OCI-LY7 (cell line): Measurements from ENCODE around the gene TTC31. TPM values are rescaled to one million over a fixed set of nuclear protein-coding genes. Genes with fewer than 3 reads are reported as not detected.
"Not testable (repeated sequence)": the region's sequence is repeated elsewhere in the genome, so short reads cannot be mapped to it uniquely, and the experiment has no call there.

Experiments
- BruUV-seq: library from RNA; stranded (reverse); fragments of 400-500 nt; replicated peaks from 2 replicates; lab custom pipeline; 2021; lab: Mats Ljungman, UMichigan
- CTCF ChIA-PET: fragments of 300-600 bp; sonication (Branson Sonifier 250); formaldehyde crosslinking; loops from one replicate; lab custom pipeline; 2022; ENCODE audit warnings: antibody characterized with exemption; ENCODE audit not compliant: unreplicated experiment; lab: Charles Lee
- POLR2A ChIA-PET: fragments of 300-600 bp; sonication (Branson Sonifier 250); formaldehyde crosslinking; loops from one replicate; lab custom pipeline; 2022; ENCODE audit warnings: antibody characterized with exemption; lab: Charles Lee
- DNase-seq: peaks from one replicate; pipeline ENCODE4 v3.0.0-alpha.2; 2015; ENCODE audit warnings: low spot score
- H2AFZ ChIP-seq: fragments of 200-600 bp; sonication (generic), shearing (Covaris generic); 2 replicates; pipeline ENCODE4 v1.6.1; 2014; ENCODE audit warnings: mild to moderate bottlenecking, antibody characterized with exemption, low read length, moderate library complexity
- H3K27ac ChIP-seq: fragments of 200-600 bp; sonication (generic); 2 replicates; pipeline ENCODE4 v1.5.1; 2014; ENCODE audit warnings: mixed run types, low read depth, mild to moderate bottlenecking, moderate library complexity, low read length, inconsistent platforms; ENCODE audit not compliant: poor library complexity, severe bottlenecking
- H3K36me3 ChIP-seq: fragments of 200-600 bp; sonication (generic); 2 replicates; pipeline ENCODE4 v1.6.1; 2014; ENCODE audit warnings: mild to moderate bottlenecking, antibody characterized with exemption, low read length, moderate library complexity, mixed read lengths; ENCODE audit not compliant: insufficient read depth
- H3K4me1 ChIP-seq: fragments of 200-600 bp; sonication (generic); 2 replicates; pipeline ENCODE4 v1.5.1; 2014; ENCODE audit warnings: mild to moderate bottlenecking, low read length; ENCODE audit not compliant: insufficient read depth, poor library complexity, severe bottlenecking
- H3K4me2 ChIP-seq: fragments of 200-600 bp; sonication (generic); 2 replicates; pipeline ENCODE4 v1.6.1; 2014; ENCODE audit warnings: mild to moderate bottlenecking, low read length
- H3K4me3 ChIP-seq: fragments of 200-600 bp; sonication (generic); 2 replicates; pipeline ENCODE4 v1.5.1; 2014; ENCODE audit warnings: mild to moderate bottlenecking, low read depth, low read length; ENCODE audit not compliant: poor library complexity, severe bottlenecking
- H3K79me2 ChIP-seq: fragments of 200-600 bp; sonication (generic); 2 replicates; pipeline ENCODE4 v1.6.1; 2016; ENCODE audit warnings: low read depth, mild to moderate bottlenecking, low read length, moderate library complexity, mixed read lengths; ENCODE audit not compliant: insufficient read depth
- H3K9me2 ChIP-seq: fragments of 200-600 bp; sonication (generic); 2 replicates; pipeline ENCODE4 v1.6.1; 2016; ENCODE audit warnings: mild to moderate bottlenecking, low read length, mixed read lengths; ENCODE audit not compliant: insufficient read depth
- H3K9me3 ChIP-seq: fragments of 200-600 bp; sonication (generic); 2 replicates; pipeline ENCODE4 v1.6.1; 2014; ENCODE audit warnings: mild to moderate bottlenecking, mixed run types, low read length, mixed read lengths
- H4K20me1 ChIP-seq: fragments of 200-600 bp; sonication (generic); 2 replicates; pipeline ENCODE4 v1.6.1; 2014; ENCODE audit warnings: mild to moderate bottlenecking, antibody characterized with exemption, low read length, moderate library complexity, mixed read lengths; ENCODE audit not compliant: insufficient read depth
- EZH2phosphoT487 ChIP-seq: fragments of 200-600 bp; sonication (generic); IDR thresholded peaks from 2 replicates; pipeline ENCODE4 v1.6.1; 2018; ENCODE audit warnings: low read depth, borderline replicate concordance, mild to moderate bottlenecking, mixed run types, antibody characterized with exemption, low read length, moderate library complexity, mixed read lengths
- intact Hi-C: fragments of 100-400 bp; cut with micrococcal nuclease; formaldehyde crosslinking; loops from one replicate; pipeline ENCODE4 v1.10.0; 2022; ENCODE audit not compliant: unreplicated experiment
- total RNA-seq, 2 experiments: library from RNA; depleted of rRNA in 1 of 2; stranded (reverse); fragments of >200 nt in 1 of 2; shearing (Covaris generic) in 1 of 2; gene quantifications; 2 replicates each; pipeline ENCODE4 v1.2.3, GENCODE V29; 2014 to 2022
- TF ChIP-seq, protein P1 (sequence below): fragments of 200-600 bp; sonication (generic); conservative IDR thresholded peaks from 2 replicates; pipeline ENCODE4 v1.5.1; 2014; ENCODE audit warnings: mild to moderate bottlenecking, antibody characterized with exemption, low read length, moderate library complexity, mixed read lengths

TTC31 gene
- total RNA-seq, 2 experiments from 2014 or later: 31.5 to 34.6 TPM

DNA sequence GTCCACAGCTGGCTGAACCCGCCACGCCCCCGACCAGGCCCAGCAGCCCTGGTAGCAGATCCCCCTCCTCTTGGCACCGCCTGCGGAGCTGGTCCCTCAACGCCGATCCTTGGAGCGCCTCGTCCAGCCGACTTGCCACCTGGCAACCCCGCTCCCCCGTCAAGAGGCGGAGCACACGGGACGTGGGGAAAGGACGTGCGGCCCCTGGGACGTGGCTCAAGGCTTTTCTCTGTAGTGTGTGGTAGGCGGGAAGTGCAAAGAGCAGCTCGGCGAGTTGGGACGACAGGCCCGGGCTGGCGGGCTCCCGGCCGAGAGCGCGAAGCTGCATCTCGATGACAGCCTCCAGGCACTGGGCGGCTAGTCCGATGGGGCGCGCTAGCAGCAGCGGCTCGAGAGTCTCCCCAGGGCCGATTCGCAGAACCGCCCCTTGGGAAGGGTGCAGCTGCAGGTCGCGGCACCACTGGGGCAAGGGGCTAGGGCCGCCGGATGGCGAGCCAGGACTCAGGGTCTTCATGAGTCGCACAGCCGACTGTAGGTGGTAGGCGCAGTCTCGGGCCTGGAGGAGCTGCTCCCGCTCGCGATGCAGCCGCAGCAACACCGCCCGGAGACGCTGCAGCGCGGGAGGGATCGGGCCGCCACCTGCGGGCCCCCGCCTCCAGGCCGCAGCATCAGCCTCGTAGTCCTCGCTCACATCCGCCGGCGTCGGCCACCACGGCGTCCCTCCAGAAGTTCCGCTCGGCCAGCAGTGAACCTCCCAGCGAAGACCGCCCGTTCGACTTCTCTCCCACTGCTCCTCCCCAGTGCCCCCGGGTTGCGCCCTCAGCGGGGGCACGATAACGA is 700 bp upstream of the TTC31 start:
- no peaks in the 10 kb centered on the region for H3K9me2 ChIP-seq
- BruUV-seq: TSS peak; percentile 66
- H3K4me2 ChIP-seq: peak overlapping the region; percentile 90
- H3K36me3 ChIP-seq: peaks cover 44% of the 10 kb centered on the region
- H3K79me2 ChIP-seq: peaks cover 28% of the 10 kb centered on the region
- H2AFZ ChIP-seq: peak overlapping the region; percentile 63
- H3K9me3 ChIP-seq: no peaks in the 10 kb centered on the region
- peak; percentile 76 for DNase-seq
- peaks cover 18% of the 10 kb centered on the region for H3K4me1 ChIP-seq
- peak overlapping the region; percentile 78 for H3K4me3 ChIP-seq
- intact Hi-C loops: no loop called here
- no peak for TF ChIP-seq EZH2phosphoT487
- TF ChIP-seq, protein P1, sequence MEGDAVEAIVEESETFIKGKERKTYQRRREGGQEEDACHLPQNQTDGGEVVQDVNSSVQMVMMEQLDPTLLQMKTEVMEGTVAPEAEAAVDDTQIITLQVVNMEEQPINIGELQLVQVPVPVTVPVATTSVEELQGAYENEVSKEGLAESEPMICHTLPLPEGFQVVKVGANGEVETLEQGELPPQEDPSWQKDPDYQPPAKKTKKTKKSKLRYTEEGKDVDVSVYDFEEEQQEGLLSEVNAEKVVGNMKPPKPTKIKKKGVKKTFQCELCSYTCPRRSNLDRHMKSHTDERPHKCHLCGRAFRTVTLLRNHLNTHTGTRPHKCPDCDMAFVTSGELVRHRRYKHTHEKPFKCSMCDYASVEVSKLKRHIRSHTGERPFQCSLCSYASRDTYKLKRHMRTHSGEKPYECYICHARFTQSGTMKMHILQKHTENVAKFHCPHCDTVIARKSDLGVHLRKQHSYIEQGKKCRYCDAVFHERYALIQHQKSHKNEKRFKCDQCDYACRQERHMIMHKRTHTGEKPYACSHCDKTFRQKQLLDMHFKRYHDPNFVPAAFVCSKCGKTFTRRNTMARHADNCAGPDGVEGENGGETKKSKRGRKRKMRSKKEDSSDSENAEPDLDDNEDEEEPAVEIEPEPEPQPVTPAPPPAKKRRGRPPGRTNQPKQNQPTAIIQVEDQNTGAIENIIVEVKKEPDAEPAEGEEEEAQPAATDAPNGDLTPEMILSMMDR: no peak
- ChIA-PET CTCF (interaction anchor here (4.1 kb wide), 1 partner anchor 49 kb away, joined by 18 read pairs; the partner anchor contains the start of genes AUP1 and HTRA2), POLR2A (interaction anchor here (0.8 to 5.1 kb wide), 9 partner anchors 10 to 103 kb away, joined by 3 to 25 read pairs (median 6); partner anchors contain the start of genes AUP1, HTRA2, INO80B and MRPL53)
- peak overlapping the region; percentile 80 for H3K27ac ChIP-seq
- no peaks in the 10 kb centered on the region for H4K20me1 ChIP-seq

DNA sequence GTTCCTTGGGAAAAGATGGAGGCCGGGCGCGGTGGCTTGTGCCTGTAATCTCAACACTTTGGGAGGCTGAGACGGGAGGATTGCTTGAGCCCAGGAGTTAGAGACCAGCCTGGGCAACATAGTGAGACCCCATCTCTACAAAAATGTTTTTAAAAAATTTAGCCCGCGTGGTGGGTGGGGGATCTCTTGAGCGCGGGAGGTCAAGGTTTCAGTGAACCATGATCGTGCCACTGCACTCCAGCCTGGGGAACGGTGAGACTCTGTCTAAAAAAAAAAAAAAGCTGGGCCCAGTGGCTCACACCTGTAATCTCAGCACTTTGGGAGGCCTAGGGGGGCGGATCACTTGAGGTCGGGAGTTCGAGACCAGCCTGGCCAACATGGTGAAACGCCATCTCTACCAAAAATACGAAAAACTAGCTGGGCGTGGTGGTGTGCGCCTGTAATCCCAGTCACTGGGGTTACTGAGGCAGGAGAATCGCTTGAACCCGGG is 839 bp downstream of the TTC31 start:
- Histone ChIP-seq H2AFZ (peak overlapping the region; percentile 63), H3K4me1 (peaks cover 18% of the 10 kb centered on the region), H3K4me3 (peak overlapping the region; percentile 78), H3K79me2 (peaks cover 28% of the 10 kb centered on the region), H3K36me3 (peaks cover 38% of the 10 kb centered on the region), H3K4me2 (peak overlapping the region; percentile 90), H3K27ac (peak overlapping the region; percentile 80)
- ChIA-PET CTCF (interaction anchor here (4.1 kb wide), 1 partner anchor 47 kb away, joined by 18 read pairs; the partner anchor contains the start of genes AUP1 and HTRA2), POLR2A (interaction anchor here (0.6 to 5.1 kb wide), 9 partner anchors 9 to 1229 kb away, joined by 3 to 25 read pairs (median 3); partner anchors contain the start of genes MRPL53 and WBP1)
- DNase-seq, BruUV-seq, H3K9me3 ChIP-seq, H4K20me1 ChIP-seq, H3K9me2 ChIP-seq: not testable (repeated sequence)
- intact Hi-C loops: loop anchor here (1.0 kb wide), 5 partner anchors 24 to 233 kb away; partner anchors contain the start of genes AUP1, HTRA2 and PCGF1

DNA sequence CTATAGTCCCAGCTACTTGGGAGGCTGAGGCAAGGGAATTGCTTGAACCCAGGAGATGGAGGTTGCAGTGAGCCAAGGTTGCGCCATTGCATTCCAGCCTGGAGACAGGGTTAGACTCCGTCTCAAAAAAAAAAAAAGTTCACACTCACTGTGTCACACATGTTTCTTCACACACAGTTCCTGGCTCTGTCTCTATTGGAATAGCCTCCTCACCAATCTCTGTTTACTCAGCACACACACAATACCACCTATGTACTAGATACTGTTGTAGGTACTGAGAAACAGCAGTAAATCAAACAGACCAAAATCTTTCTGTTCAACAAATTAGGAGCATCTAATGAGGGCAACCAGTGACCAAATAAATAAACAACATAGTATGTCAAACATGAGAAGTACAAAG is 3.3 kb downstream of the TTC31 start:
- no peak overlapping the region for H3K4me2 ChIP-seq
- peaks cover 12% of the 10 kb centered on the region for H3K4me1 ChIP-seq
- peaks cover 20% of the 10 kb centered on the region for H3K79me2 ChIP-seq
- H3K9me3 ChIP-seq: no peaks in the 10 kb centered on the region
- CTCF ChIA-PET: no interaction called here
- POLR2A ChIA-PET: no interaction called here
- no peak for DNase-seq
- H3K4me3 ChIP-seq: no peak overlapping the region
- no peaks in the 10 kb centered on the region for H4K20me1 ChIP-seq
- no peak for TF ChIP-seq EZH2phosphoT487
- TF ChIP-seq, protein P1: no peak
- peaks cover 30% of the 10 kb centered on the region for H3K36me3 ChIP-seq
- H3K27ac ChIP-seq: no peak overlapping the region
- no peak overlapping the region for H2AFZ ChIP-seq
- intact Hi-C loops: no loop called here
- no TSS peak for BruUV-seq
- no peaks in the 10 kb centered on the region for H3K9me2 ChIP-seq
